ENCODE measurements around the gene NCS1. TPM values are rescaled to one million over a fixed set of nuclear protein-coding genes. Genes with fewer than 3 reads are reported as not detected.

NCS1 gene
- total RNA-seq, 1 donor from 2014 or later = 126 TPM

DNA sequence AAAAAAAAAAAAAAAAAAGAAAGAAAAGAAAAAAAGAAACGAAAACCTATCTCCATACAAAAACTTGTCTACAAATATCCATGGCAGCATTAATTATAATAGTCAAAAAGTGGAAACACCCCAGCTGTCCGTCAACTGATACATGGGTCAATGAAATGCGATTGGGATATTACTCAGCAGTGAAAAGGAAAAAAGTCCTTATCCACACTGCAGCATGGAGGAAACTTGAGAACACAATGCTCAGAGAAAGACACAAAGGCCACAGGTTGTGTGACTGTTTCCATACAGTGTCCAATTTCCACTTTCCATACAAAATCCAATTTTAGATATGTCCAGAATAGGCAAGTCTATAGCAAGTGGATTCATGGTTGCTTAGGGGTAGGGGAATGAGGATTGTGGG is 24.3 kb upstream of the NCS1 start:
- H3K27ac ChIP-seq (ENCODE audit: low read depth, low read length) = no peak overlapping the region
- DNase-seq (ENCODE audit: low read depth) (no peak), FAIRE-seq (no peak)
- no peaks in the 10 kb centered on the region for H3K9me3 ChIP-seq (ENCODE audit: insufficient read depth, low read depth, low read length)
- H3K4me1 Mint-ChIP-seq (ENCODE audit: low read depth, unreplicated experiment) = peaks cover 25% of the 10 kb centered on the region
- TF ChIP-seq EZH2 (IDR thresholded peaks at IDR 0.05; ENCODE audit: insufficient read depth, low read length) = no peak
- TF ChIP-seq, protein P1, sequence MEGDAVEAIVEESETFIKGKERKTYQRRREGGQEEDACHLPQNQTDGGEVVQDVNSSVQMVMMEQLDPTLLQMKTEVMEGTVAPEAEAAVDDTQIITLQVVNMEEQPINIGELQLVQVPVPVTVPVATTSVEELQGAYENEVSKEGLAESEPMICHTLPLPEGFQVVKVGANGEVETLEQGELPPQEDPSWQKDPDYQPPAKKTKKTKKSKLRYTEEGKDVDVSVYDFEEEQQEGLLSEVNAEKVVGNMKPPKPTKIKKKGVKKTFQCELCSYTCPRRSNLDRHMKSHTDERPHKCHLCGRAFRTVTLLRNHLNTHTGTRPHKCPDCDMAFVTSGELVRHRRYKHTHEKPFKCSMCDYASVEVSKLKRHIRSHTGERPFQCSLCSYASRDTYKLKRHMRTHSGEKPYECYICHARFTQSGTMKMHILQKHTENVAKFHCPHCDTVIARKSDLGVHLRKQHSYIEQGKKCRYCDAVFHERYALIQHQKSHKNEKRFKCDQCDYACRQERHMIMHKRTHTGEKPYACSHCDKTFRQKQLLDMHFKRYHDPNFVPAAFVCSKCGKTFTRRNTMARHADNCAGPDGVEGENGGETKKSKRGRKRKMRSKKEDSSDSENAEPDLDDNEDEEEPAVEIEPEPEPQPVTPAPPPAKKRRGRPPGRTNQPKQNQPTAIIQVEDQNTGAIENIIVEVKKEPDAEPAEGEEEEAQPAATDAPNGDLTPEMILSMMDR (IDR thresholded peaks at IDR 0.05; ENCODE audit: insufficient read depth, low read depth, low read length) = no peak
- H3K4me1 ChIP-seq (ENCODE audit: insufficient read depth, low read length) = peaks cover 20% of the 10 kb centered on the region
- no peaks in the 10 kb centered on the region for H3K79me2 ChIP-seq (ENCODE audit: insufficient read depth, low read length)
- no peaks in the 10 kb centered on the region for H4K20me1 ChIP-seq (ENCODE audit: insufficient read depth, low read length)
- H3K36me3 Mint-ChIP-seq (ENCODE audit: low read depth, unreplicated experiment) = peaks cover 2% of the 10 kb centered on the region
- H3K27me3 ChIP-seq (ENCODE audit: insufficient read depth, low read length) = no peaks in the 10 kb centered on the region
- no peak overlapping the region for H3K4me3 ChIP-seq (ENCODE audit: insufficient read depth, low read depth, low read length)
- no peak overlapping the region for H2AFZ ChIP-seq (ENCODE audit: low read depth, low read length)
- H3K36me3 ChIP-seq (ENCODE audit: insufficient read depth, low read length) = no peaks in the 10 kb centered on the region
- no peaks in the 10 kb centered on the region for H3K27me3 Mint-ChIP-seq (ENCODE audit: low read depth, unreplicated experiment)
- H3K9ac ChIP-seq (ENCODE audit: low read length) = no peak overlapping the region
- peaks cover 3% of the 10 kb centered on the region for H3K9me3 Mint-ChIP-seq (ENCODE audit: unreplicated experiment)
- no peak overlapping the region for H3K4me2 ChIP-seq (ENCODE audit: low read length)
- no peak overlapping the region for H3K4me3 Mint-ChIP-seq (ENCODE audit: unreplicated experiment)
- no peak overlapping the region for H3K27ac Mint-ChIP-seq (ENCODE audit: unreplicated experiment)

- no peaks in the 10 kb centered on the region for H3K27me3 Mint-ChIP-seq (ENCODE audit: low read depth, unreplicated experiment)
- Histone ChIP-seq H3K27ac (ENCODE audit: low read depth, low read length) (no peak overlapping the region), H3K9me3 (ENCODE audit: insufficient read depth, low read depth, low read length) (no peaks in the 10 kb centered on the region), H2AFZ (ENCODE audit: low read depth, low read length) (no peak overlapping the region), H3K9ac (ENCODE audit: low read length) (no peak overlapping the region), H3K36me3 (ENCODE audit: insufficient read depth, low read length) (no peaks in the 10 kb centered on the region), H3K4me2 (ENCODE audit: low read length) (no peak overlapping the region), H3K27me3 (ENCODE audit: insufficient read depth, low read length) (no peaks in the 10 kb centered on the region), H3K4me3 (ENCODE audit: insufficient read depth, low read depth, low read length) (no peak overlapping the region), H3K79me2 (ENCODE audit: insufficient read depth, low read length) (no peaks in the 10 kb centered on the region), H4K20me1 (ENCODE audit: insufficient read depth, low read length) (no peaks in the 10 kb centered on the region), H3K4me1 (ENCODE audit: insufficient read depth, low read length) (peaks cover 10% of the 10 kb centered on the region)
- H3K9me3 Mint-ChIP-seq (ENCODE audit: unreplicated experiment) = peaks cover under 1% of the 10 kb centered on the region
- H3K4me3 Mint-ChIP-seq (ENCODE audit: unreplicated experiment) = no peak overlapping the region
- peak overlapping the region; percentile 53 for H3K27ac Mint-ChIP-seq (ENCODE audit: unreplicated experiment)
- no peak for TF ChIP-seq EZH2 (IDR thresholded peaks at IDR 0.05; ENCODE audit: insufficient read depth, low read length)
- TF ChIP-seq, protein P1 (IDR thresholded peaks at IDR 0.05; ENCODE audit: insufficient read depth, low read depth, low read length) = no peak
- H3K36me3 Mint-ChIP-seq (ENCODE audit: low read depth, unreplicated experiment) = no peaks in the 10 kb centered on the region
- DNase-seq (ENCODE audit: low read depth) (no peak), FAIRE-seq (no peak)
- H3K4me1 Mint-ChIP-seq (ENCODE audit: low read depth, unreplicated experiment) = peaks cover 16% of the 10 kb centered on the region
Observed at GRCh38 chr9:130149031-130149430, 23.2 kb upstream of the NCS1 start.

DNA sequence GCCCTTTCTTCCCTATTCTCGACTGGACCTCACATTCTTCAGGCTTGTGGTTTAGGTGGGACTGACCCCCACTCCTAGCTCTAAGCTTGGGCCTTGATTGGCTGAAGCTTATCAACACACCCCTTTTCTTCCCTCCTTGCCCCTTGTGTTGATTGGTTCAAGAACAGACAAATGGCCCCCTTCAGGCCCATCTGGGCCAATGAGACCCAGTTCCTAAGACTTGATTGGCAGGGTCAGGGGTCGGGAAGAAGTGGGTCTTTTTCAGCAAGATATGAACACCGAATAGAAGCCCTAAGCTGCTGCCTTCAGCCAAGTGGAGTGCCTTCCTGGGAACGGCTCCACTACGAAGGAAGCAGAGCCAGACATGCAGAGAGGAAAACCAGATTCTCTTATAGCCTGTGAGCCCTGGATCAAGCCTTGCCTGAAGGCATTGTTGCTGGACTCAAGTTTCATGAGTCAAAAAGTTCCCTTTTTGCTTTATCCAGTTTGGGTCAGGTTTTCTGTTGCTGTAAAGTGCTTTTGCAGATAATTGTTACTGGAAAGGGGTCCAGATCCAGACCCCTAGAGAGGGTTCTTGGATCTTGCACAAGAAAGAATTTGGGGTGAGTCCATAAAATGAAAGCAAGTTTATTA is 22.4 kb upstream of the NCS1 start:
- no peaks in the 10 kb centered on the region for H3K9me3 Mint-ChIP-seq (ENCODE audit: unreplicated experiment)
- no peak overlapping the region for H3K4me3 ChIP-seq (ENCODE audit: insufficient read depth, low read depth, low read length)
- no peaks in the 10 kb centered on the region for H3K36me3 Mint-ChIP-seq (ENCODE audit: low read depth, unreplicated experiment)
- no peaks in the 10 kb centered on the region for H4K20me1 ChIP-seq (ENCODE audit: insufficient read depth, low read length)
- no peak overlapping the region for H3K9ac ChIP-seq (ENCODE audit: low read length)
- H3K27ac ChIP-seq (ENCODE audit: low read depth, low read length) = no peak overlapping the region
- FAIRE-seq (no peak), DNase-seq (ENCODE audit: low read depth) (no peak)
- no peak overlapping the region for H3K27ac Mint-ChIP-seq (ENCODE audit: unreplicated experiment)
- H3K4me2 ChIP-seq (ENCODE audit: low read length) = no peak overlapping the region
- H3K36me3 ChIP-seq (ENCODE audit: insufficient read depth, low read length) = no peaks in the 10 kb centered on the region
- H3K27me3 ChIP-seq (ENCODE audit: insufficient read depth, low read length) = no peaks in the 10 kb centered on the region
- no peaks in the 10 kb centered on the region for H3K79me2 ChIP-seq (ENCODE audit: insufficient read depth, low read length)
- H3K4me1 Mint-ChIP-seq (ENCODE audit: low read depth, unreplicated experiment) = peaks cover 11% of the 10 kb centered on the region
- no peak overlapping the region for H3K4me3 Mint-ChIP-seq (ENCODE audit: unreplicated experiment)
- no peak overlapping the region for H2AFZ ChIP-seq (ENCODE audit: low read depth, low read length)
- no peaks in the 10 kb centered on the region for H3K9me3 ChIP-seq (ENCODE audit: insufficient read depth, low read depth, low read length)
- H3K27me3 Mint-ChIP-seq (ENCODE audit: low read depth, unreplicated experiment) = no peaks in the 10 kb centered on the region
- H3K4me1 ChIP-seq (ENCODE audit: insufficient read depth, low read length) = peaks cover 8% of the 10 kb centered on the region
- TF ChIP-seq, protein P1 (IDR thresholded peaks at IDR 0.05; ENCODE audit: insufficient read depth, low read depth, low read length) = no peak
- no peak for TF ChIP-seq EZH2 (IDR thresholded peaks at IDR 0.05; ENCODE audit: insufficient read depth, low read length)

Data from astrocyte (in vitro differentiated cells and primary cell).